ENCODE data around the gene KCNK16.

DNA sequence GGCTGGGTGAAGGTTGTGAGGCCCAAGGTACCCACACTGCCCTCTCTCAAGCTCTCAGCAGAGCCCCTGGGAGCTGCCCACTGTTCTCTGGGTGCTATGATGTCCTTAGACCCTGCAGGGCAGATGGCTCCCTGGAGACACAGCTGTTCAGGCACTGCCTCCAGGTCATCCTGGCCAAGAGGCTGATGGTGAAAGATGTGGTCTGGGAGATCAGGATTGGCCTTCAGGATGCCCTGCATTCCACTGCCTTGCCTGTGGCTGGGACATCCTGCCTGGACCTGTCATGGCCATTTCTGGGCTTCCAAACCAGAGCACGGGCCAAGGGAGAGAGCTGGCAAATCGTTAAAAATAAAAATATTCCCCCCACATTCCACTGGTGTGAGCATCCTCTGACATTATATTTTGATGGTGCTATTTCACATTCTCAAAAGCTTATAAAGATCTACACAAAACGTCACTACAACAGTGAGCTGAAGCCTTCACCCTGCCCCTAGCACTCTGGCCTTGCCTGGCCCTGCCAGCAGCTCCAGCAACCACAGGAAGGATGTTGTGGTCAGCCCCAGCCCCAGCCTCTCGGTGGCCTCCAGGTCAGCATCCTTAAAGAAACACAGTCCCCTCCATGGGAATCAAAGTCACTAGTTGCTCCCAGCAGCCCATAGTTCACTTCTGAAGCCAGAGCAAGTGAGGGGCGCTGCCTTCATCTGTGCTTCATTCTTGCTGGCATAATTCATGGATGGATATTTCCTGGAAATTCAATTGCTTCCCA lies 13.5 kb upstream of the KCNK16 start:
- TF ChIP-seq, protein P1, sequence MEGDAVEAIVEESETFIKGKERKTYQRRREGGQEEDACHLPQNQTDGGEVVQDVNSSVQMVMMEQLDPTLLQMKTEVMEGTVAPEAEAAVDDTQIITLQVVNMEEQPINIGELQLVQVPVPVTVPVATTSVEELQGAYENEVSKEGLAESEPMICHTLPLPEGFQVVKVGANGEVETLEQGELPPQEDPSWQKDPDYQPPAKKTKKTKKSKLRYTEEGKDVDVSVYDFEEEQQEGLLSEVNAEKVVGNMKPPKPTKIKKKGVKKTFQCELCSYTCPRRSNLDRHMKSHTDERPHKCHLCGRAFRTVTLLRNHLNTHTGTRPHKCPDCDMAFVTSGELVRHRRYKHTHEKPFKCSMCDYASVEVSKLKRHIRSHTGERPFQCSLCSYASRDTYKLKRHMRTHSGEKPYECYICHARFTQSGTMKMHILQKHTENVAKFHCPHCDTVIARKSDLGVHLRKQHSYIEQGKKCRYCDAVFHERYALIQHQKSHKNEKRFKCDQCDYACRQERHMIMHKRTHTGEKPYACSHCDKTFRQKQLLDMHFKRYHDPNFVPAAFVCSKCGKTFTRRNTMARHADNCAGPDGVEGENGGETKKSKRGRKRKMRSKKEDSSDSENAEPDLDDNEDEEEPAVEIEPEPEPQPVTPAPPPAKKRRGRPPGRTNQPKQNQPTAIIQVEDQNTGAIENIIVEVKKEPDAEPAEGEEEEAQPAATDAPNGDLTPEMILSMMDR (IDR thresholded peaks at IDR 0.05) = no peak
- TF ChIP-seq POLR2A (IDR thresholded peaks at IDR 0.05) = no peak
